Activated naive CD4-positive, alpha-beta T cell (primary cell): ENCODE measurements around the gene TBL1X.

Experiments
- DNase-seq, 4 experiments: peaks; one replicate each; lab custom pipeline; 2025; lab: John Stamatoyannopoulos, UW

TBL1X gene

GRCh38 chrX:9498236-9498635 is 33.4 kb downstream of the TBL1X start:
- no peak for DNase-seq

DNA sequence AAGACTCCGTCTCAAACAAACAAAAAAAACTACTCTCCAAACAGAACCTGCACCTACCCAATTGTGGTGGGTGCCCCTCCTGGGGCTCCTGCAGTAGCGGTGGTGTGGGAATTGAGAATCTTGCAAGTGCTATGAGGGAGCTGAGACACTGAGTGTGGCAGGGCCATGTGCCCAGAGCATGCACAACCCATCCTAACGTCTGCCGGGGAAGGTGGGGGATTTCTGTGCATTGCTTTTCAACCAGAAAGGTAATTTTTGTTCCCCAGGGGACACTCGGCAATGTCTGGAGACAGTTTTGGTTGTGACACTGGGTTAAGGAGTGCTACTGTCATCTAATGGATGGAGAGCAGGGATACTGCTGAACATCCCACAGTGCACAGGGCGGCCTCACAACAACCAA is 35.7 kb downstream of the TBL1X start:
- DNase-seq, result no peak

DNA sequence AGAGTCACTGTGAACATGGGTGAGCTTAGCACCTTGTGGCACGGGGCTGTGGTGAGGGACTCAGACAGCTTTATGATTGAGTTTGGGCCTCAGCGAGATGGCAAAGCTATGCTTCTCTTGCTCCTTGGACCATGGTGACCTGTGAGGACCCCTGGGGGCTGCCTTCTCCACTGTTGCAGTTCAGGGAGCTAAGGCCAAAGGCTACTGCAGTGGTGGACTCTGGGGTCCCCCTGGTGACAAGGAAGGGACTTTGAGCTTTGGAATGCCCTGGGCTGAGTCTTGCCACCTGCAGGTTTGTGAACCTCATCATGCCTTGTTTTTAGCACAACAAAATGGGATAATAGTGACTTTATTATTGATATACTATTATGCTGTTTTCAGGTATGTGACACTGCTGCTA is 36.5 kb downstream of the TBL1X start:
- DNase-seq, result no peak

GRCh38 chrX:9503261-9503660 is 38.4 kb downstream of the TBL1X start:
- DNase-seq, result no peak

GRCh38 chrX:9510366-9510765 is 45.5 kb downstream of the TBL1X start:
- no peak for DNase-seq

DNA sequence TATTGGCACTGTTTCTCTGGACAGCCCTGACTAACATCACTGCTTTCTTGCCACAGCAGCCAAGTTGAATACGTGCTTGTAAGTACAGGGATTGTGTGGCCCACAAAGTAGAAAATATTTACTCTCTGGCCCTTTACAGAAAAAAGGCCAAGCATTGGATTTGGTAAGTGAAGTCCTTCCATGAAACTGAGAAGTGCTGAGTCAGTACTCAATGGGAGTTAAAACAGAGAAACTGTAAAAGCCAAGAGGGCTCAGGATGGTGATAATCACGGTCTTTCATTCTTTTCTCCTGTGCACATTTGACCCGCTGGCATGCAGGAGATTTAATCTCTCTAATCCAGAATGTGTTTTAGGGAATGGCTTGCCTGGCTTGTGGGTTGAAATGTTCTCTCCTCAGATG is 46.1 kb downstream of the TBL1X start:
- no peak for DNase-seq

- DNase-seq, result no peak
Measured at GRCh38 chrX:9515489-9515888, 50.6 kb downstream of the TBL1X start.

DNA sequence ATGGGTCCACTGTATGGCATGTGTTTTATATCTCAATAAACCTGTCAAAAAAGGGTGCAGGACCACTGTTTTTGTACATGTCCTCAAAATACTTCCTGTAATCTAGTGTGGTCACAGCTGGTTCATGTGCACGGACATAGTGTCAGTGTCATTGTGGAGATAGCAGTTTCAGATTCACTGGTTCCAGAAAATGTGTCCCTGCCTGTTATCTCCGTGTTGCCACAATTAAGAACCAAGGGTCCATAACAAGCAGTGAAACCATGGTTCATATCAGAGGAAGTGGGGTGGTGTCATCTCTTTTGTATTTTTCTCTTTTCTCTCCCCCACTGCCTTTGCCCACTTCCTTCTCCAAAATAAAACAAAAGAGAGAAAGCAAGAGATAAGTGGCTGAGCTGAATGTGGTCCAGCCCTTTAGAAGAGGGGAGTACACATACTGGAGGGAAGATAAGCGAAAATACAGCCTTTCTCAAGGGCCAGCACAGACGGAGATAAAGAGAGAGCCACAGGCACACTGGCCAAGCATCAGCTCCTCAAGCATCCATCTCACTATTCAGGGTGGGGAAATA is 51.2 kb downstream of the TBL1X start:
- DNase-seq, result no peak

DNA sequence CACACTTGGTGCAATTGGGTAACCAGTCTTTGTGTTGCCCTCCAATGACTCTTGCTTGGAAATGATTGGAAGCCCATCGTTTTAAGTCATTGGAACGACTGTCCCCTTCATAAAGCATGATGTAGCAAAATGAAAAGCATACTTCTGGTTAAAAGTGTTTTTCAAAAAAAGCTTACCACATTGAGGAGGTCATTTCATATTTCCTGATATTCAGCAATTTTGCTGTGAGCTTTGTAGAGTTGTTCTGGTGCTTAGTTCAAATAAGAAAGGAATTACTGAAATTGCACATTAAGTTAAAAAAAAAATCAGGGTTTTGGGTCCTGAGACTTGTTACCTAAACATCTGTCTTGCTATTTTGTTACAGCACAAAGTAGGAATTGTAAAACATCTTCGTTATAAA is 51.8 kb downstream of the TBL1X start:
- DNase-seq, result no peak

DNA sequence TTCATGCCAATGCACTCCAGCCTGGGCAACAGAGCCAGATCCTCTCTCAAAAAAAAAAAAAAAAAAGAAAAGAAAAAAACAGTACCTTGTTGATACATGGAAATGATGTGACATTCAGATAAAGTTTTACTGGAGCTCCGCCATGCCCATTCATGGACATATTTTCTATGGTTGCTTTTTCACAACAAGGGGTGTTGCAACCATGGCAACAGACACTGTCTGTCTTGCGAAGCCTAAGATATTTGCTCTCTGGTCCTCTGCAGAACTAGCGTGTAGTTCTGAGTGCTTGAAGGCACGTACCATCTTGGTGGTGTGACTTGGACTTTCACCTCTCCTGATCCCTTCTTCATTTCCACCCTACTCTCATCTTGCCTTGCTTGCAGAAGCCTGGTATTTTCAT is 53.2 kb downstream of the TBL1X start:
- DNase-seq, result no peak

GRCh38 chrX:9518889-9519288 is 54.0 kb downstream of the TBL1X start:
- DNase-seq, result no peak

DNA sequence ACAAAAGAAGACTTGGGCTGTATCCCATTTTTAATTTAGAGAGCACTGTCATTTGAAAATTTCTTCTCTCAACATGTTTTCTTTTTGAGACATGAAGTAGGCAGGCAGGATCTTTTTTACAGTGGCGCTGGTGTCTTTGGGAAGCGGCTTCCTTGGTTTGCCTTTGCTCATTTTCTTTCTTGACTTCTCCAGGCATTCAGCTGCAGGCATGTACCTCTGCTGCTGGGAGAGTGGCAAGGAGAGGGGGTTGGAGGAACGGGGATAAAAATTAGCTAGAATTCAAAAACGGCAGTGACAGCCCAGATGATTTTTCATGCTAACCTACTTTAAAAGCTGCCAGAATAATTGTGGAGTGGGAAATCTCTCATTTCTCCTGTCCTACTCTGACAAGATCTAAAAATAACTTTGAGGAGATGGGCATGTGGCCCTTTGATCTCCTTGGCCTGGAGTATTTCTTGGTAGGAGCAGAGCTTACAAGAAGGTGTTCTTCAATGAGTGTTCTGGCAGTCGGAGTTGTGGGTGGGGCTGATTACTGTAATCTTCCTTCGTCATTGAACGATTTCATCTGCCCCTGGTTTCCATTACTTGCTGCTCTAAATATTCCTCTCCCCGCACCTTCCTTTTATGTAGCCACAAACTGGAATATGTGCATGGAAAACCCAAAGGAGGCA is 54.8 kb downstream of the TBL1X start:
- DNase-seq, result no peak

DNA sequence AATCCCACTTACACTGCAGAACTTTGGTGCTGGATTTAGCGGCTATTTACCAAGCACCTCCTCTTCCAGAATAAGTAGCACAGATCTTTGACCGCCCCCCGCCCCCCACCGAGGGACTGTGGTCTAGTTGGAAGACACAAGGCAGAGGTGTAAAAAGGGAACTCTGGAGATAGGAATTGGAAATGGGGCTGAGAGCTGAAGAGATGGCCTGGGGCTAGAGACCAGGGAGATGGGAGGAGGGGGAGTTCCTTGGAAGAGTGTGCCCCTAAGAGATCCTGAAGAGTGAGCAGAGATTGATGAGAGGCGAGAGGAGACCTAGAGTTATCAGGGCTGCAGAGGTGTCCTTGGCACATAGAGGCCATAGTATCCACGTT is 55.3 kb downstream of the TBL1X start:
- no peak for DNase-seq

DNA sequence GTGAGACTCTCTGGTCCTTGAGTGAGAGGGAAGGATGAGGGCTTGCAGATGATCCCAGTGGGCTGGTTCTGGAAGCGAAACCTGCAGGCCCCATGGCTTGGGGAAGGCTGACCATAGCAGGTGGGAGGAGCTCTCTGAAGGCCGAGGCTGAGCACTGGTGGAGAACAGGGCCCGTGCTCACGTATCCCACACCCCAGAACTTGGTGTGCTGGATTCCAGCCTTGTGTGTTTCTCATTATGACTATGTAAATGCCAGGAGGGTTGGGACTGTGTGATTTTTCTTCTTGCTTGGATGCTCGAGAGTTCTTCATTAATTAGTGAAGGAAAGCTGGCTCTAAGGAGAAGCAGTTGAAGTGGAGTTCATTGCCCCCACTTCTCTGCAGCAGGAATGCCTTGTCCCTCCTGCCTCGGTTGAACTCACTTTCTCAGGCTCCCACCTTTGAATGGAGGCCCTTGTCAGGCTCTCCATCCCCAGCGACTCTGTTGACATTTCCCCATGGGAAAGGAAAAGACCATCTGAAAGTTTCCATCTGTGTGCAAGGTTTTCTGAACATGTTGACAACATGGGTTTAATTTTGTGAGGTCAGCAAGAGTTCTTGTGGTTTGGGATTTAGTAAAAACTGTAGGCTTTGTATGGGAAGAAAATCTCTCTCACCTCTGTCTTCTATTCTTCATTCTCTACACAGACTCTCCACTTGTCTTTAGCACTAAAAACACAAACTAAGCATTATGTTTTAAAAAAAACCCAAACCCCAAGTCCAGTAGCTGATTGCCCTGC is 57.7 kb downstream of the TBL1X start:
- no peak for DNase-seq

- no peak for DNase-seq
Measured at GRCh38 chrX:9525511-9526248, 60.8 kb downstream of the TBL1X start.

GRCh38 chrX:9526965-9527364 is 62.1 kb downstream of the TBL1X start:
- DNase-seq, result no peak

GRCh38 chrX:9528498-9528897 is 63.6 kb downstream of the TBL1X start:
- DNase-seq, result no peak

GRCh38 chrX:9529223-9529622 is 64.4 kb downstream of the TBL1X start:
- DNase-seq, result no peak

- peak in 2 of 4 experiments; percentile 24 to 25 for DNase-seq
Measured at GRCh38 chrX:9530848-9531274, 66.0 kb downstream of the TBL1X start.

DNA sequence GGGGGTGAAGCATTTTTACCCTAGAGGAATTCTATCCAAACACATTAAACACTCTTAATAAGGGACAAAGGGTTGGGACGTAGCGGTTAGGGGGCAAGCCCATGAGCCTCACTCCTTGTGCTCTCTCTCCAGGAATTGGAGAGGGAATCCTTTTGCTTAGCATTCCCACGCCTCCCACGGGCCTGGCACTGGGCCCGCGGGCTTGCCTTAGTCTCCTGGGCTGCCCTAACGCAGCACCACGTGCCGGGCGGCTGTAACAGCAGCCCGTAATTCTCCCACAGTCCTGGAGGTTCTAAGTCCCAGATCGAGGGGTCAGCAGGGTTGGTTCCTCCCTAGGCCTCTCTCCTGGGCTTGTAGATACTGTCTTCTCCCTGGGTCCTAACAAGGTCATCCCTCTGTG is 67.5 kb downstream of the TBL1X start:
- DNase-seq, result no peak

- no peak for DNase-seq
Measured at GRCh38 chrX:9533611-9534010, 68.8 kb downstream of the TBL1X start.

GRCh38 chrX:9534686-9535085 is 69.8 kb downstream of the TBL1X start:
- no peak for DNase-seq

DNA sequence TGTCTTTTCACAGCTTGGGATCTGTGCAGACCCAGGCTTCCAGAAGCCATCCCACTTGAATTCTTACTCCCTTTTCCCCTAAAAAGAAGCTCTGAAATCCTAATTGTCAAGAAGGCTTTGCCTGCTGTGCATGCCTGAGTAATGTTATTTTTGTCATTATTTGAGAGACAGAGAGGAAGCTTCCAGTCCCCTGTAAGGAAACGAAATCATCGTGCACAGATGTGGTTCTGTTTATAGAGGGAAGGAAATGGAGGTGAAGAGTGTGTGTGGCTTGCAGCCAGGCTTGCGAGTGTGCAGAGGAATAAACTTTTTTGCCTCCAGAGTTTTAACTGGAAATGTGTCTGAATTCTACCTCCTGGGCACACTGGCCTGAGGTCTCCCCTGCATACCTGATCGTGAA is 70.2 kb downstream of the TBL1X start:
- DNase-seq, result no peak
